H1 (cell line): Measurements from ENCODE around the gene FARP2. TPM values are rescaled to one million over a fixed set of nuclear protein-coding genes. Genes with fewer than 3 reads are reported as not detected.
"Not testable (repeated sequence)": the region's sequence is repeated elsewhere in the genome, so short reads cannot be mapped to it uniquely, and the experiment has no call there.

ENCODE experiments used
- CTCF ChIA-PET: fragments of 300-600 bp; sonication (Branson Sonifier 250); formaldehyde crosslinking; loops from one replicate; lab custom pipeline; 2021; ENCODE audit not compliant: partially characterized antibody; lab: Charles Lee
- POLR2A ChIA-PET: fragments of 300-600 bp; sonication (Branson Sonifier 250); formaldehyde crosslinking; loops from one replicate; lab custom pipeline; 2021; ENCODE audit warnings: inconsistent platforms; ENCODE audit not compliant: partially characterized antibody; lab: Charles Lee
- DNase-seq, 2 experiments: peaks; one replicate each; pipeline versions ENCODE4 v3.0.0 to v3.0.0-alpha.2; 2010 to 2022; ENCODE audit warnings: low spot score in 2 of 2, low read depth in 1 of 2, mixed read lengths in 1 of 2
- FAIRE-seq: peaks from 2 replicates; lab custom pipeline; 2011; peaks lifted over from hg19 to GRCh38; lab: Jason Lieb, UNC
- H2AFZ ChIP-seq: 2 replicates; pipeline ENCODE4 v1.8.1; 2012; ENCODE audit warnings: low read length, inconsistent platforms
- H2AK5ac ChIP-seq: 2 replicates; pipeline ENCODE4 v1.6.1; 2013; ENCODE audit warnings: low read depth, low read length
- H2BK120ac ChIP-seq: replicated peaks from 2 replicates; pipeline ENCODE3; 2013; ENCODE audit warnings: low read depth, low read length, inconsistent platforms
- H2BK12ac ChIP-seq: 2 replicates; pipeline ENCODE4 v1.6.1; 2013; ENCODE audit warnings: low read depth, low read length
- H2BK15ac ChIP-seq: 2 replicates; pipeline ENCODE4 v1.6.1; 2013; ENCODE audit warnings: low read length
- H2BK20ac ChIP-seq: 2 replicates; pipeline ENCODE4 v1.6.1; 2013; ENCODE audit warnings: low read length
- H2BK5ac ChIP-seq: 2 replicates; pipeline ENCODE4 v1.6.1; 2013; ENCODE audit warnings: low read depth, low read length
- H3K14ac ChIP-seq: 2 replicates; pipeline ENCODE4 v1.6.1; 2013; ENCODE audit warnings: inconsistent platforms; ENCODE audit not compliant: insufficient read length
- H3K18ac ChIP-seq: 2 replicates; pipeline ENCODE4 v1.6.1; 2013; ENCODE audit warnings: low read length; ENCODE audit errors: extremely low read depth
- H3K23ac ChIP-seq: 2 replicates; pipeline ENCODE4 v1.6.1; 2013; ENCODE audit warnings: inconsistent platforms; ENCODE audit not compliant: insufficient read length
- H3K23me2 ChIP-seq: 2 replicates; pipeline ENCODE4 v1.6.1; 2013; ENCODE audit warnings: low read depth, low read length
- H3K27ac ChIP-seq: 2 replicates; pipeline ENCODE4 v1.6.1; 2011; ENCODE audit warnings: low read depth, low read length, inconsistent platforms
- H3K27me3 ChIP-seq, 4 experiments: replicated peaks in 1 of 4; 1 replicate in 1 of 4; 2 replicates in 3 of 4; pipeline versions ENCODE4 v1.6.1 to v1.8.1; 2011 to 2013; ENCODE audit warnings: low read length in 3 of 4, mild to moderate bottlenecking in 3 of 4, inconsistent platforms in 2 of 4, mixed read lengths in 2 of 4, moderate library complexity in 1 of 4; ENCODE audit not compliant: control insufficient read depth in 3 of 4, insufficient read depth in 3 of 4; ENCODE audit errors: extremely low read depth in 1 of 4
- H3K36me3 ChIP-seq, 4 experiments: 2 replicates each; pipeline versions ENCODE4 v1.6.1 to v1.8.1; 2011 to 2013; ENCODE audit warnings: mild to moderate bottlenecking in 4 of 4, low read length in 3 of 4, moderate library complexity in 2 of 4, control low read depth in 1 of 4, inconsistent platforms in 1 of 4; ENCODE audit not compliant: insufficient read depth in 4 of 4, control insufficient read depth in 2 of 4
- H3K4ac ChIP-seq: replicated peaks from 2 replicates; pipeline ENCODE3; 2013; ENCODE audit warnings: low read length, low read depth, mixed read lengths, inconsistent platforms; ENCODE audit not compliant: insufficient read length
- H3K4me1 ChIP-seq, 4 experiments: replicated peaks in 1 of 4; 1 replicate in 1 of 4; 2 replicates in 3 of 4; pipeline versions ENCODE4 v1.6.1 to v1.8.1; 2011 to 2013; ENCODE audit warnings: low read length in 3 of 4, inconsistent platforms in 2 of 4, mixed read lengths in 1 of 4; ENCODE audit not compliant: insufficient read depth in 4 of 4, control insufficient read depth in 3 of 4
- H3K4me2 ChIP-seq, 2 experiments: 2 replicates each; pipeline versions ENCODE4 v1.6.1 to v1.8.1; 2011 to 2013; ENCODE audit warnings: low read depth in 2 of 2, low read length in 2 of 2, control low read depth in 1 of 2, inconsistent platforms in 1 of 2, mild to moderate bottlenecking in 1 of 2; ENCODE audit not compliant: insufficient read depth in 1 of 2
- H3K4me3 ChIP-seq, 4 experiments: fragments of 200-600, 300-600 bp in 1 of 4; sonication (generic), shearing (Covaris generic), sonication (Bioruptor Twin) in 1 of 4; 2 replicates each; pipeline versions ENCODE4 v1.5.1 to v1.8.1; 2011 to 2016; ENCODE audit warnings: low read length in 4 of 4, low read depth in 3 of 4, control low read depth in 2 of 4, inconsistent platforms in 2 of 4, mild to moderate bottlenecking in 2 of 4, mixed read lengths in 1 of 4, moderate library complexity in 1 of 4; ENCODE audit not compliant: insufficient read depth in 2 of 4; ENCODE audit errors: extremely low read depth in 1 of 4
- H3K56ac ChIP-seq: replicated peaks from 2 replicates; pipeline ENCODE3; 2013; ENCODE audit warnings: low read depth, mild to moderate bottlenecking, mixed read lengths, low read length, inconsistent platforms; ENCODE audit not compliant: insufficient read length
- H3K79me1 ChIP-seq: 2 replicates; pipeline ENCODE4 v1.6.1; 2013; ENCODE audit warnings: low read depth, low read length, control low read depth
- H3K79me2 ChIP-seq, 2 experiments: 2 replicates each; pipeline versions ENCODE4 v1.6.1 to v1.8.1; 2012 to 2013; ENCODE audit warnings: low read length in 2 of 2, mild to moderate bottlenecking in 2 of 2, inconsistent platforms in 1 of 2; ENCODE audit not compliant: insufficient read depth in 2 of 2, control insufficient read depth in 1 of 2
- H3K9ac ChIP-seq, 4 experiments: replicated peaks in 1 of 4; 1 replicate in 1 of 4; 2 replicates in 3 of 4; pipeline versions ENCODE4 v1.6.1 to v1.8.1; 2011 to 2013; ENCODE audit warnings: low read depth in 3 of 4, low read length in 3 of 4, control low read depth in 2 of 4, mild to moderate bottlenecking in 2 of 4, moderate library complexity in 2 of 4, inconsistent platforms in 1 of 4; ENCODE audit errors: extremely low read depth in 1 of 4
- H3K9me3 ChIP-seq, 2 experiments: 2 replicates each; pipeline versions ENCODE4 v1.6.1 to v1.8.1; 2012 to 2013; ENCODE audit warnings: mild to moderate bottlenecking in 2 of 2, moderate library complexity in 2 of 2, control low read depth in 1 of 2, inconsistent platforms in 1 of 2, low read depth in 1 of 2, low read length in 1 of 2, mixed read lengths in 1 of 2; ENCODE audit not compliant: insufficient read depth in 2 of 2
- H4K20me1 ChIP-seq, 2 experiments: replicated peaks in 1 of 2; 2 replicates each; pipeline versions ENCODE3 to v1.8.1; 2011 to 2013; ENCODE audit warnings: inconsistent platforms in 2 of 2, low read length in 2 of 2, mild to moderate bottlenecking in 1 of 2; ENCODE audit not compliant: insufficient read depth in 2 of 2, control insufficient read depth in 1 of 2
- H4K5ac ChIP-seq: 2 replicates; pipeline ENCODE4 v1.6.1; 2013; ENCODE audit warnings: low read length, low read depth, mixed read lengths, inconsistent platforms; ENCODE audit not compliant: insufficient read length
- H4K8ac ChIP-seq: 2 replicates; pipeline ENCODE4 v1.8.0; 2013; ENCODE audit warnings: mild to moderate bottlenecking, moderate library complexity, low read length, inconsistent platforms; ENCODE audit not compliant: insufficient read depth; ENCODE audit errors: extremely low read depth
- H4K91ac ChIP-seq: replicated peaks from 2 replicates; pipeline ENCODE3; 2013; ENCODE audit warnings: low read length, mixed read lengths, inconsistent platforms; ENCODE audit not compliant: insufficient read length
- WGBS, 2 experiments: shearing (Covaris generic) in 1 of 2; methylation state at CpG; one replicate each; pipeline versions ENCODE4 v1.1.6 to v1.1.7; 2013 to 2015; ENCODE audit warnings: low lambda C conversion rate in 2 of 2, mixed read lengths in 2 of 2, inconsistent platforms in 1 of 2, low coverage in 1 of 2, missing lambda C conversion rate in 1 of 2; ENCODE audit not compliant: insufficient replicate concordance in 2 of 2, insufficient coverage in 1 of 2, insufficient read length in 1 of 2; ENCODE audit errors: extremely low coverage in 1 of 2, missing lambda C conversion rate in 1 of 2; 5-methylcytosine and 5-hydroxymethylcytosine counted together
- polyA plus RNA-seq, 7 experiments: library from polyadenylated mRNA; depleted of rRNA in 3 of 7; stranded (reverse) in 5 of 7; unstranded in 2 of 7; fragments of >200 nt in 5 of 7; fragments of 200-250 nt in 2 of 7; gene quantifications; 1 replicate in 5 of 7; 2 replicates in 1 of 7; 4 replicates in 1 of 7; pipeline versions ENCODE4 v1.2.1 to v1.2.3, GENCODE V29; 2011 to 2013; ENCODE audit warnings: missing spikeins in 2 of 7, mixed read lengths in 2 of 7
- total RNA-seq: library from RNA; stranded (reverse); fragmentation: NEBNext Ultra II Directional; extraction: Animal tissue kit (Norgen Biotek cat#: 25700); gene quantifications from 2 replicates; pipeline ENCODE4 v1.2.1, GENCODE V29; 2021

Gene FARP2
- total and polyA plus RNA-seq, 2 of the 8 experiments (the other 6 are each of a cell fraction or from before 2014, with no cell fraction given), result 12.4 to 33.4 TPM

GRCh38 chr2:241450092-241450491 lies 94.0 kb downstream of the FARP2 start:
- CTCF ChIA-PET, result interaction anchor here (1.0 to 1.3 kb wide), 2 partner anchors 146 to 149 kb away, joined by 3 to 4 read pairs; no protein-coding TSS in a partner anchor
- not testable (repeated sequence) for H3K23ac ChIP-seq, H3K27ac ChIP-seq, H4K5ac ChIP-seq, H3K4me2 ChIP-seq, H3K79me1 ChIP-seq, FAIRE-seq, H3K23me2 ChIP-seq, H2BK20ac ChIP-seq, H3K14ac ChIP-seq, H4K20me1 ChIP-seq, H2BK15ac ChIP-seq, DNase-seq, H3K9ac ChIP-seq, H3K4me3 ChIP-seq, H3K27me3 ChIP-seq, H4K91ac ChIP-seq, H3K79me2 ChIP-seq, H3K56ac ChIP-seq, H3K36me3 ChIP-seq, H3K18ac ChIP-seq, H2BK12ac ChIP-seq, H2AFZ ChIP-seq, H3K4ac ChIP-seq, H2AK5ac ChIP-seq, H2BK5ac ChIP-seq, H3K9me3 ChIP-seq, H4K8ac ChIP-seq, H3K4me1 ChIP-seq, H2BK120ac ChIP-seq
- 91% methylated on average over 7 of the region's 7 CpGs; no CpG with 5 or more reads in 1 of the 2 experiments for WGBS, 2 experiments
- POLR2A ChIA-PET, result interaction anchor here (1.1 kb wide), 1 partner anchor 23 kb away, joined by 3 read pairs; no protein-coding TSS in a partner anchor
